WTC11 (cell line): ENCODE measurements around the gene CABCOCO1.

ENCODE experiments used
- CTCF ChIP-seq: fragments of 200-600 bp; IDR thresholded peaks from 2 replicates; pipeline ENCODE4 v1.8.0; 2022; ENCODE audit warnings: antibody characterized with exemption
- IRF1 ChIP-seq: sonication (generic); formaldehyde crosslinking; IDR thresholded peaks from 2 replicates; pipeline ENCODE4 v1.8.0; 2023; ENCODE audit warnings: missing genetic modification reagents

- TF ChIP-seq CTCF (no peak), IRF1 (CRISPR knock-in tag) (no peak)
These were observed 67.9 kb downstream of the CABCOCO1 start for GRCh38 chr10:61730671-61731070.
